ENCODE data around the gene CBFA2T3.

Gene CBFA2T3

GRCh38 chr16:88885693-88886280 is 91.2 kb downstream of the CBFA2T3 start:
- no peak for DNase-seq

- no peak for DNase-seq
Measured at GRCh38 chr16:88884569-88885271, 92.3 kb downstream of the CBFA2T3 start.

- no peak for DNase-seq
Measured at GRCh38 chr16:88883946-88884345, 93.1 kb downstream of the CBFA2T3 start.

GRCh38 chr16:88883117-88883895 is 93.7 kb downstream of the CBFA2T3 start:
- DNase-seq = no peak

GRCh38 chr16:88882358-88883030 is 94.5 kb downstream of the CBFA2T3 start:
- DNase-seq = peak in 1 of 2 experiments; percentile 18

GRCh38 chr16:88881675-88882357 is 95.2 kb downstream of the CBFA2T3 start:
- peak in 1 of 2 experiments; percentile 8 for DNase-seq

GRCh38 chr16:88881007-88881615 is 95.9 kb downstream of the CBFA2T3 start:
- no peak for DNase-seq

- DNase-seq = no peak
Measured at GRCh38 chr16:88880226-88881006, 96.6 kb downstream of the CBFA2T3 start.

- no peak for DNase-seq
Measured at GRCh38 chr16:88879788-88880055, 97.3 kb downstream of the CBFA2T3 start.

GRCh38 chr16:88878967-88879787 is 97.8 kb downstream of the CBFA2T3 start:
- no peak for DNase-seq

- no peak for DNase-seq
Measured at GRCh38 chr16:88878356-88878755, 98.7 kb downstream of the CBFA2T3 start.

- no peak for DNase-seq
Measured at GRCh38 chr16:88877564-88878289, 99.3 kb downstream of the CBFA2T3 start.

- DNase-seq = no peak
Measured at GRCh38 chr16:88876942-88877526, 100.0 kb downstream of the CBFA2T3 start.

GRCh38 chr16:88875703-88876234 is 101.2 kb downstream of the CBFA2T3 start:
- no peak for DNase-seq

- DNase-seq = no peak
Measured at GRCh38 chr16:88874938-88875599, 101.9 kb downstream of the CBFA2T3 start.

GRCh38 chr16:88872650-88873331 is 104.2 kb downstream of the CBFA2T3 start:
- no peak for DNase-seq

- no peak for DNase-seq
Measured at GRCh38 chr16:88871730-88872416, 105.1 kb downstream of the CBFA2T3 start.

GRCh38 chr16:88871349-88871702 is 105.7 kb downstream of the CBFA2T3 start:
- DNase-seq = no peak

Measured in activated CD4-positive, alpha-beta T cell treated with anti-CD3 and anti-CD28 coated beads, Interleukin-2, amount 50 U/mL, for 4 hours (primary cell).